NK-92 treated with Interleukin-12 subunit alpha and Interleukin-12 subunit beta, amount 100 ng/mL, for 24 hours (cell line): ENCODE results near the gene MMP26.

Source experiments
- DNase-seq: peaks from one replicate; lab custom pipeline; 2025; lab: John Stamatoyannopoulos, UW

The MMP26 gene

GRCh38 chr11:4704054-4704789 lies at the start of gene MMP26:
TSS of gene MMP26 (plus strand) at chr11:4704784.
- no peak for DNase-seq

- DNase-seq = no peak
Observed at GRCh38 chr11:4658629-4659445, 45.7 kb upstream of the MMP26 start.

GRCh38 chr11:4662876-4663275 lies 41.7 kb upstream of the MMP26 start:
- no peak for DNase-seq

GRCh38 chr11:4664183-4664582 lies 40.4 kb upstream of the MMP26 start:
- no peak for DNase-seq

GRCh38 chr11:4664786-4665185 lies 39.8 kb upstream of the MMP26 start:
- no peak for DNase-seq

- DNase-seq = no peak
Observed at GRCh38 chr11:4665424-4665823, 39.2 kb upstream of the MMP26 start.

- DNase-seq = no peak
Observed at GRCh38 chr11:4671741-4672140, 32.8 kb upstream of the MMP26 start.

GRCh38 chr11:4672470-4672869 lies 32.1 kb upstream of the MMP26 start:
- DNase-seq = no peak

GRCh38 chr11:4673781-4674180 lies 30.8 kb upstream of the MMP26 start:
- no peak for DNase-seq

- DNase-seq = no peak
Observed at GRCh38 chr11:4677948-4678347, 26.6 kb upstream of the MMP26 start.

GRCh38 chr11:4680341-4680740 lies 24.2 kb upstream of the MMP26 start:
- DNase-seq = no peak

GRCh38 chr11:4682623-4683419 lies 21.8 kb upstream of the MMP26 start:
- DNase-seq = no peak

- no peak for DNase-seq
Observed at GRCh38 chr11:4684631-4685285, 19.8 kb upstream of the MMP26 start.

GRCh38 chr11:4695442-4695841 lies 9.1 kb upstream of the MMP26 start:
- no peak for DNase-seq

- no peak for DNase-seq
Observed at GRCh38 chr11:4697585-4697984, 7.0 kb upstream of the MMP26 start, which contains the start of gene OR51E2. TSS of gene OR51E2 (minus strand) at chr11:4697853. CDS start at chr11:4682711, 15,142 bp downstream.

GRCh38 chr11:4699697-4700435 lies 4.7 kb upstream of the MMP26 start:
- no peak for DNase-seq

- no peak for DNase-seq
Observed at GRCh38 chr11:4700436-4700820, 4.2 kb upstream of the MMP26 start.

GRCh38 chr11:4704790-4705334 lies 278 bp downstream of the MMP26 start:
- no peak for DNase-seq

GRCh38 chr11:4713241-4713640 lies 8.7 kb downstream of the MMP26 start:
- no peak for DNase-seq

- DNase-seq = no peak
Observed at GRCh38 chr11:4714300-4714699, 9.7 kb downstream of the MMP26 start.
